Suprapubic skin (tissue), 3 donors: ENCODE measurements around the gene TRMT112.

Experiments used
- EP300 ChIP-seq: sonication (generic); formaldehyde crosslinking; IDR thresholded peaks from one replicate; pipeline ENCODE4 v1.6.1; 2017; ENCODE audit warnings: antibody characterized with exemption
- POLR2A ChIP-seq, 2 donors: fragments of 450-650 bp; IDR thresholded peaks; one replicate each; pipeline ENCODE4 v1.6.1; 2017; ENCODE audit warnings: antibody characterized with exemption in 2 of 2, mild to moderate bottlenecking in 2 of 2, moderate library complexity in 2 of 2
- TF ChIP-seq, protein P1 (sequence below), 2 donors: fragments of 200-600 bp in 1 of 2; fragments of 450-650 bp in 1 of 2; sonication (generic) in 1 of 2; IDR thresholded peaks; one replicate each; pipeline ENCODE4 v1.5.1; 2016 to 2019; ENCODE audit warnings: antibody characterized with exemption in 2 of 2, mild to moderate bottlenecking in 1 of 2, moderate library complexity in 1 of 2

DNA sequence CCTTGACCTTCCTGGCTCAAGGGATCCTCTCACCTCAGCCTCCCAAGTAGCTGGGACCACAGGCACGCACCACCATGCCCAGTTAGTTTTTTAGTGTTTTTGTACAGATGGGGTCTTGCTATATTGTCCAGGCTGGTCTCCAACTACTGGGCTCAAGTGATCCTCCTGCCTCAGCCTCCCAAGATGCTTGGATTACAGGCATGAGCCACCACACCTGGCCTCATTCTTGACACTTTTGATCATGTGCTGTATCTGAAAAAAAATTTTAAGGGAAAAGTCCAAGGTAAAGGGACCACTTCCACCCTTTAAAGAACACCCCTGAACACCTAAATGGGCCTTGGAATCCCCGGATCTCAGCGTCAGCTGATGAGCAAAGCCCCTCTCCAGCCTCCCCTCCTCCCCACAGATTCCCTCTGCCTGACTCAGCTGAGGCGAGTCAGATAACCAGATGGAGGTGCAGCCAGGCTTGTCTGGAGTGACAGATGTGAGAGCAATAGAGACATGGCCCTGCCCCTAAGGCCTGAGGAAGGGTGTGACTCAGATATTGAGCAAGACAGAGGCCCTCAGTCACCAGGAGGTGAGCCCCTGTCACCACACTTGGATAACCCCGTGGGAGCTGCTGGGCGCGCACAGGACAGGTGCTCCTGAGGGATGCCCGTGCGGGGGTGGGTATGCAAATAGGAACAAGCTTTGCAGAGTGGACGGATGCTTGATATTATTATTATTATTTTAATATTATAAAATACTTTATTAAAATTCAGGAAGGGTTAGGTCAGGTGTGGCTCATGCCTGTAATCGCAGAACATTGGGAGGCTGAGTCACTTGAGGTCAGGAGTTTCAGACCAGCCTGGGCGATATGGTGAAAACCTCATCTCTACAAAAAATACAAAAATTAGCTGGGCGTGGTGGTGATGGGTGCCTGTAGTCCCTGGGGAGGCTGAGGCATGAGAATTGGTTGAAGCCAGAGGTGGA is 17.7 kb upstream of the TRMT112 start:
- no peak for TF ChIP-seq POLR2A (IDR thresholded peaks at IDR 0.05)
- TF ChIP-seq, protein P1, sequence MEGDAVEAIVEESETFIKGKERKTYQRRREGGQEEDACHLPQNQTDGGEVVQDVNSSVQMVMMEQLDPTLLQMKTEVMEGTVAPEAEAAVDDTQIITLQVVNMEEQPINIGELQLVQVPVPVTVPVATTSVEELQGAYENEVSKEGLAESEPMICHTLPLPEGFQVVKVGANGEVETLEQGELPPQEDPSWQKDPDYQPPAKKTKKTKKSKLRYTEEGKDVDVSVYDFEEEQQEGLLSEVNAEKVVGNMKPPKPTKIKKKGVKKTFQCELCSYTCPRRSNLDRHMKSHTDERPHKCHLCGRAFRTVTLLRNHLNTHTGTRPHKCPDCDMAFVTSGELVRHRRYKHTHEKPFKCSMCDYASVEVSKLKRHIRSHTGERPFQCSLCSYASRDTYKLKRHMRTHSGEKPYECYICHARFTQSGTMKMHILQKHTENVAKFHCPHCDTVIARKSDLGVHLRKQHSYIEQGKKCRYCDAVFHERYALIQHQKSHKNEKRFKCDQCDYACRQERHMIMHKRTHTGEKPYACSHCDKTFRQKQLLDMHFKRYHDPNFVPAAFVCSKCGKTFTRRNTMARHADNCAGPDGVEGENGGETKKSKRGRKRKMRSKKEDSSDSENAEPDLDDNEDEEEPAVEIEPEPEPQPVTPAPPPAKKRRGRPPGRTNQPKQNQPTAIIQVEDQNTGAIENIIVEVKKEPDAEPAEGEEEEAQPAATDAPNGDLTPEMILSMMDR (IDR thresholded peaks at IDR 0.05) = no peak
- TF ChIP-seq EP300 = no peak
